ENCODE measurements around the gene USPL1. TPM values are rescaled to one million over a fixed set of nuclear protein-coding genes. Genes with fewer than 3 reads are reported as not detected.

The USPL1 gene
- total and polyA plus RNA-seq, 4 experiments from 2014 or later: 13.5 to 31.8 (median 22.7) TPM

GRCh38 chr13:30676672-30677071, 59.0 kb downstream of the USPL1 start:
- Histone ChIP-seq H3K4me1 (ENCODE audit: insufficient read depth, low read length) (peaks cover 7% of the 10 kb centered on the region), H3K27me3 (ENCODE audit: insufficient read depth, low read length) (no peaks in the 10 kb centered on the region), H3K36me3 (ENCODE audit: insufficient read depth, low read length) (no peaks in the 10 kb centered on the region), H3K9me3 (ENCODE audit: control insufficient read depth in 1 of 2, low read length in 2 of 2) (no peaks in the 10 kb centered on the region), H3K27ac (ENCODE audit: low read depth, low read length) (no peak overlapping the region), H3K4me3 (ENCODE audit: low read length in 2 of 2) (no peak overlapping the region)
- Mint-ChIP-seq H3K9me3 (peaks cover 0 to 7% (median 0%) of the 10 kb centered on the region in 8 donors), H3K4me3 (peak overlapping the region in 2 of 8 donors; percentile 44 to 46), H3K36me3 (peaks cover 0 to 6% of the 10 kb centered on the region in 2 donors), H3K27me3 (peaks cover 0 to 4% of the 10 kb centered on the region in 2 donors), H3K4me1 (peaks cover 16 to 31% (median 23%) of the 10 kb centered on the region in 4 donors), H3K27ac (peak overlapping the region in 1 of 7 donors; percentile 100)
- CTCF ChIA-PET (ENCODE audit: partially characterized antibody): interaction anchor here (0.7 to 1.2 kb wide), 6 partner anchors 9 to 127 kb away, joined by 3 to 5 read pairs (median 3); no protein-coding TSS in a partner anchor
- intact Hi-C loops (cut with micrococcal nuclease): no loop called here
- no peak for DNase-seq
- POLR2A ChIA-PET (ENCODE audit: partially characterized antibody): no interaction called here

GRCh38 chr13:30679483-30680330, 62.0 kb downstream of the USPL1 start:
- H3K4me3 Mint-ChIP-seq: peak overlapping the region in 1 of 8 donors; percentile 30
- intact Hi-C loops (cut with micrococcal nuclease): loop anchor here (1.0 kb wide), 4 partner anchors 61 to 186 kb away; no protein-coding TSS in a partner anchor
- Histone ChIP-seq H3K36me3 (ENCODE audit: insufficient read depth, low read length) (no peaks in the 10 kb centered on the region), H3K4me3 (ENCODE audit: low read length in 2 of 2) (no peak overlapping the region), H3K27ac (ENCODE audit: low read depth, low read length) (no peak overlapping the region), H3K4me1 (ENCODE audit: insufficient read depth, low read length) (no peaks in the 10 kb centered on the region), H3K27me3 (ENCODE audit: insufficient read depth, low read length) (no peaks in the 10 kb centered on the region), H3K9me3 (ENCODE audit: control insufficient read depth in 1 of 2, low read length in 2 of 2) (no peaks in the 10 kb centered on the region)
- peak overlapping the region in 6 of 7 donors; percentile 3 to 46 (median 16) for H3K27ac Mint-ChIP-seq
- H3K27me3 Mint-ChIP-seq: no peaks in the 10 kb centered on the region
- POLR2A ChIA-PET (ENCODE audit: partially characterized antibody): no interaction called here
- DNase-seq: peak; percentile 42 to 52 (median 47)
- no peaks in the 10 kb centered on the region for H3K9me3 Mint-ChIP-seq
- H3K4me1 Mint-ChIP-seq: peaks cover 8 to 11% (median 11%) of the 10 kb centered on the region in 4 donors
- no peaks in the 10 kb centered on the region for H3K36me3 Mint-ChIP-seq
- CTCF ChIA-PET (ENCODE audit: partially characterized antibody): interaction anchor here (0.7 to 3.3 kb wide), 7 partner anchors 9 to 125 kb away, joined by 3 to 29 read pairs (median 5); no protein-coding TSS in a partner anchor

DNA sequence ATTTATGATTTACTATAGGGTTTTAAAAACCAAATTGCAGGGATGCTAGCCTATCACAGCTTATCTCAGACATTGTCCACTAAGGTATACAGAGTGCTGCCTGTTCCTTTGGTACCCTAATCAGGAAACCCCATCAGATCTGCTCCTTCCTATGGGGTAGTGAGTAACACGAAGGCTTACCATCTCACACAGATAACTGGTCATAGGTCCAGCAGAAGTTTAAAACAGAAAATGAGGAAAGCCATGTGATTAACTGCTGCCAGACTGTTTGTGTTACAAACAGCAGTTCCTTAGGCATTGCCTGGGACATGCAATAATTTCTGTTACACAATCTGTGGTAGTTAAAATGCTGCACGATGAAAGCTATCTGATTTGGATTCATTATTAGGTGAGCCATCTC, 64.1 kb downstream of the USPL1 start:
- no peaks in the 10 kb centered on the region for H3K27me3 ChIP-seq (ENCODE audit: insufficient read depth, low read length)
- Mint-ChIP-seq H3K9me3 (no peaks in the 10 kb centered on the region), H3K27me3 (no peaks in the 10 kb centered on the region), H3K4me3 (no peak overlapping the region), H3K4me1 (peaks cover 3 to 11% (median 6%) of the 10 kb centered on the region in 4 donors), H3K36me3 (no peaks in the 10 kb centered on the region), H3K27ac (no peak overlapping the region)
- intact Hi-C loops (cut with micrococcal nuclease): no loop called here
- H3K36me3 ChIP-seq (ENCODE audit: insufficient read depth, low read length): no peaks in the 10 kb centered on the region
- H3K4me1 ChIP-seq (ENCODE audit: insufficient read depth, low read length): no peaks in the 10 kb centered on the region
- no peak overlapping the region for H3K27ac ChIP-seq (ENCODE audit: low read depth, low read length)
- CTCF ChIA-PET (ENCODE audit: partially characterized antibody): interaction anchor here (1.6 to 3.3 kb wide), 4 partner anchors 10 to 122 kb away, joined by 4 to 29 read pairs (median 4); no protein-coding TSS in a partner anchor
- no peaks in the 10 kb centered on the region for H3K9me3 ChIP-seq (ENCODE audit: control insufficient read depth in 1 of 2, low read length in 2 of 2)
- POLR2A ChIA-PET (ENCODE audit: partially characterized antibody): no interaction called here
- no peak overlapping the region for H3K4me3 ChIP-seq (ENCODE audit: low read length in 2 of 2)
- no peak for DNase-seq

DNA sequence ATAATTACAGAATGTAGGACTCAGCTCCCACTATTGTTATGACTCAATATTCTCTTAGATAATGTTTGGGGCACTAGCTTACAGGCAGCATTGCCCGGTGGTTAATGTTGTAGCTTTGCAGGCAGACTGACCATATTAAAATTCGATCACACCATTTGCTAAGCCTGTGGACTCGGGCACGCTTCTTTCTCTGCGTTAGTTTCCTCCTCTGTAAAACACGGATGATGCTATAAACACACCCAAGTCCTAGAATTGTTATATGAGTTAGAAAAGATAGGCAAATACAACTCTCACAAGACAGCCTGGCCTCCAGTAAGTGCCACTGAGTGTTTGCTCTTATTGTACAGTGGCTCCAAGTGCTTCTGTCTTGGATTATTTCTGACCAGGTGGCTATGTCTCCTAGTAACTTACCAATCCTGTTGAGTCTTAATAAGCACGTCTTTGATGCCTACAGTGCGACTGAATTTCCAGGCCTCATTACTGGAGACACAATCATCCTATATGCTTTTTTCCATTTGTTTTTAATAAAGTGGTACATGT, 67.7 kb downstream of the USPL1 start:
- H3K4me3 Mint-ChIP-seq: no peak overlapping the region
- Histone ChIP-seq H3K36me3 (ENCODE audit: insufficient read depth, low read length) (no peaks in the 10 kb centered on the region), H3K4me1 (ENCODE audit: insufficient read depth, low read length) (no peaks in the 10 kb centered on the region), H3K4me3 (ENCODE audit: low read length in 2 of 2) (no peak overlapping the region), H3K27me3 (ENCODE audit: insufficient read depth, low read length) (no peaks in the 10 kb centered on the region), H3K27ac (ENCODE audit: low read depth, low read length) (no peak overlapping the region), H3K9me3 (ENCODE audit: control insufficient read depth in 1 of 2, low read length in 2 of 2) (no peaks in the 10 kb centered on the region)
- H3K27me3 Mint-ChIP-seq: peaks cover 0 to 1% of the 10 kb centered on the region in 2 donors
- H3K4me1 Mint-ChIP-seq: peaks cover under 1 to 10% (median 3%) of the 10 kb centered on the region in 4 donors
- no peak for DNase-seq
- intact Hi-C loops (cut with micrococcal nuclease): no loop called here
- no peaks in the 10 kb centered on the region for H3K36me3 Mint-ChIP-seq
- ChIA-PET POLR2A (ENCODE audit: partially characterized antibody) (no interaction called here), CTCF (ENCODE audit: partially characterized antibody) (interaction anchor here (0.8 kb wide), 1 partner anchor 49 kb away, joined by 3 read pairs; no protein-coding TSS in a partner anchor)
- no peak overlapping the region for H3K27ac Mint-ChIP-seq
- H3K9me3 Mint-ChIP-seq: peaks cover 0 to 8% (median 0%) of the 10 kb centered on the region in 8 donors

DNA sequence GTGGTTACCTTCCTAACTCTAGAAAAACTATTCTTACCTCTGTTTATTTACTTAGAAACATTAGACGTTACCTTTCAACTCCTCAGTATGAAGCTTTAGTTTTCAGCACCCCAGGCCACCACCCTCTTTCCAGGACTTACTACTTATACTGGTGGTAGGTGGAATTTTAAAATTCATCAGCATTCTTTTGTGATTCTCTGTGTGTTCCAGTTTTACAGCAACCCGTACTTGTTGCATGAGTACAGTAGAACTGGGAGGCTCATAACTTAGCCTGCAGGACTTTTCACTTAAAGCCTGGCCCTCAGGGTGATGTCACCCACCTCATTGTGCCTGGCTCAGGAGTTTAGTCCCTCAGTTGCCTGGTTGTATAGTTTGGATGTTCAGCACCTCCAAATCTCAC, 68.3 kb downstream of the USPL1 start:
- no peaks in the 10 kb centered on the region for H3K36me3 ChIP-seq (ENCODE audit: insufficient read depth, low read length)
- Mint-ChIP-seq H3K27ac (no peak overlapping the region), H3K4me3 (no peak overlapping the region), H3K9me3 (peaks cover 0 to 8% (median 0%) of the 10 kb centered on the region in 8 donors), H3K4me1 (peaks cover 5 to 15% (median 7%) of the 10 kb centered on the region in 4 donors), H3K36me3 (no peaks in the 10 kb centered on the region), H3K27me3 (peaks cover 0 to 4% of the 10 kb centered on the region in 2 donors)
- no peaks in the 10 kb centered on the region for H3K9me3 ChIP-seq (ENCODE audit: control insufficient read depth in 1 of 2, low read length in 2 of 2)
- ChIA-PET POLR2A (ENCODE audit: partially characterized antibody) (no interaction called here), CTCF (ENCODE audit: partially characterized antibody) (no interaction called here)
- no peak overlapping the region for H3K4me3 ChIP-seq (ENCODE audit: low read length in 2 of 2)
- H3K4me1 ChIP-seq (ENCODE audit: insufficient read depth, low read length): peaks cover 4% of the 10 kb centered on the region
- no peak for DNase-seq
- no peaks in the 10 kb centered on the region for H3K27me3 ChIP-seq (ENCODE audit: insufficient read depth, low read length)
- no peak overlapping the region for H3K27ac ChIP-seq (ENCODE audit: low read depth, low read length)
- intact Hi-C loops (cut with micrococcal nuclease): no loop called here

DNA sequence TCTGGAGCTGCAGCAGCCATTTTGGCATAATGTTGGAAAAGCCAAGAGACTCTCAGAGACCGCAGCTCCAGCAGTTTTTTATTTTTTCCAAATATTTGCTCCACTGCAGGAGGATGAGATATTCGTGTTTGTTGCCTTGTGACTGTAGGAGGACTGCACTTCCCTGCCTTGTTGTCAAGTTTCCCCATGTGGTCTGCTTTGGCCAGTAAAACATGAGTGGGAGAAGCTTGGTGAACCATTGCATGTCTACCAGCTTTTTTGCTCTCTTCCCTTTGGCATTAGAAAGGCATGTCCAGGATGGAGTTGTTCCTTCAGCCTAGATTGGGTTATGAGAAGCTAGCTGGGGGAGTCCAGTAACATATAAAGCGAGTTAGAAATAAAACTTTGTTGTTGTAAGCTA, 69.9 kb downstream of the USPL1 start:
- no peak overlapping the region for H3K27ac ChIP-seq (ENCODE audit: low read depth, low read length)
- Mint-ChIP-seq H3K36me3 (no peaks in the 10 kb centered on the region), H3K4me3 (no peak overlapping the region), H3K9me3 (peaks cover 0 to 8% (median 0%) of the 10 kb centered on the region in 8 donors), H3K27ac (no peak overlapping the region), H3K27me3 (peaks cover 0 to 4% of the 10 kb centered on the region in 2 donors), H3K4me1 (peaks cover 5 to 11% (median 7%) of the 10 kb centered on the region in 4 donors)
- no peaks in the 10 kb centered on the region for H3K9me3 ChIP-seq (ENCODE audit: control insufficient read depth in 1 of 2, low read length in 2 of 2)
- no peaks in the 10 kb centered on the region for H3K36me3 ChIP-seq (ENCODE audit: insufficient read depth, low read length)
- ChIA-PET CTCF (ENCODE audit: partially characterized antibody) (interaction anchor here (1.0 to 1.3 kb wide), 2 partner anchors 52 to 115 kb away, joined by 4 read pairs; no protein-coding TSS in a partner anchor), POLR2A (ENCODE audit: partially characterized antibody) (no interaction called here)
- H3K27me3 ChIP-seq (ENCODE audit: insufficient read depth, low read length): no peaks in the 10 kb centered on the region
- intact Hi-C loops (cut with micrococcal nuclease): no loop called here
- no peak overlapping the region for H3K4me3 ChIP-seq (ENCODE audit: low read length in 2 of 2)
- no peak for DNase-seq
- H3K4me1 ChIP-seq (ENCODE audit: insufficient read depth, low read length): peaks cover 4% of the 10 kb centered on the region

DNA sequence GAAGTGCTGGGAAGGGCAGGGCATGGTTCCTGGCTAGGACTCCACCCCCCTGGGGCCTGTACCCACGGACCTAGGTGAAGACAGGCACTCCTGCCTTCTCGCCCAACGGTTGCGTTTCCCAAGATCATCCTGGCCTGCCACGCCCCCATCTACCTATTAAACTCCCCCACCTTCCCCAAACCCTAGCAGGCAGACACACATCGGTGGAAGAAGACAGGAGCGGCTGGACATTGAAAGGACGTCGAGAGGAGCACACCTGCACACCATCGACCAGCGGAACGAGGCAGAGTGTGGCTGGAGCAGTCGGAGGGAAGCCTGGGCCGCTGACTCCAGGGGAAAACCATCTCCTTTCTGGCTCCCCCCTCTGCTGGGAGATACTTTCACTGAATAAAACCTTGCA, 72.0 kb downstream of the USPL1 start:
- Histone ChIP-seq H3K4me3 (ENCODE audit: low read length in 2 of 2) (no peak overlapping the region), H3K36me3 (ENCODE audit: insufficient read depth, low read length) (no peaks in the 10 kb centered on the region), H3K27me3 (ENCODE audit: insufficient read depth, low read length) (no peaks in the 10 kb centered on the region), H3K27ac (ENCODE audit: low read depth, low read length) (no peak overlapping the region), H3K4me1 (ENCODE audit: insufficient read depth, low read length) (peaks cover 4% of the 10 kb centered on the region), H3K9me3 (ENCODE audit: control insufficient read depth in 1 of 2, low read length in 2 of 2) (no peaks in the 10 kb centered on the region)
- Mint-ChIP-seq H3K36me3 (no peaks in the 10 kb centered on the region), H3K27me3 (peaks cover under 1 to 4% of the 10 kb centered on the region in 2 donors), H3K4me1 (peaks cover 5 to 11% (median 7%) of the 10 kb centered on the region in 4 donors), H3K4me3 (peak overlapping the region in 6 of 8 donors; percentile 30 to 85 (median 78)), H3K9me3 (peaks cover 0 to 8% (median 0%) of the 10 kb centered on the region in 8 donors), H3K27ac (no peak overlapping the region)
- DNase-seq: no peak
- ChIA-PET POLR2A (ENCODE audit: partially characterized antibody) (no interaction called here), CTCF (ENCODE audit: partially characterized antibody) (interaction anchor here (0.9 kb wide), 1 partner anchor 49 kb away, joined by 3 read pairs; no protein-coding TSS in a partner anchor)
- intact Hi-C loops (cut with micrococcal nuclease): no loop called here
